Stimulated activated CD4-positive, alpha-beta T cell treated with anti-CD3 and anti-CD28 coated beads, Interleukin-4, amount 100 ng/mL, for 24 hours (primary cell): Measurements from ENCODE around the gene SNX8.

Experiments
- DNase-seq: peaks from one replicate; pipeline ENCODE4 v3.0.0-alpha.2; 2020

Gene SNX8

GRCh38 chr7:2219136-2219535 is 95.1 kb downstream of the SNX8 start:
- no peak for DNase-seq

GRCh38 chr7:2218444-2218785 is 95.8 kb downstream of the SNX8 start:
- no peak for DNase-seq

GRCh38 chr7:2217716-2218443 is 96.4 kb downstream of the SNX8 start:
- no peak for DNase-seq

GRCh38 chr7:2217206-2217605 is 97.0 kb downstream of the SNX8 start:
- no peak for DNase-seq

- no peak for DNase-seq
Measured at GRCh38 chr7:2215851-2216250, 98.4 kb downstream of the SNX8 start.

GRCh38 chr7:2214636-2215035 is 99.6 kb downstream of the SNX8 start:
- DNase-seq: no peak

GRCh38 chr7:2213551-2214215 is 100.6 kb downstream of the SNX8 start:
- no peak for DNase-seq

GRCh38 chr7:2212906-2213305 is 101.3 kb downstream of the SNX8 start:
- DNase-seq: no peak

GRCh38 chr7:2211926-2212325 is 102.3 kb downstream of the SNX8 start:
- no peak for DNase-seq

- DNase-seq: no peak
Measured at GRCh38 chr7:2211259-2211880, 102.9 kb downstream of the SNX8 start.

- no peak for DNase-seq
Measured at GRCh38 chr7:2210551-2211258, 103.5 kb downstream of the SNX8 start.

- no peak for DNase-seq
Measured at GRCh38 chr7:2209961-2210323, 104.3 kb downstream of the SNX8 start.

GRCh38 chr7:2209146-2209960 is 104.9 kb downstream of the SNX8 start:
- DNase-seq: peak; percentile 36

GRCh38 chr7:2208712-2209111 is 105.5 kb downstream of the SNX8 start:
- DNase-seq: no peak

GRCh38 chr7:2205036-2205780 is 109.0 kb downstream of the SNX8 start:
- DNase-seq: no peak

GRCh38 chr7:2204446-2204845 is 109.8 kb downstream of the SNX8 start:
- no peak for DNase-seq

- no peak for DNase-seq
Measured at GRCh38 chr7:2203766-2204300, 110.4 kb downstream of the SNX8 start.

GRCh38 chr7:2202901-2203765 is 111.1 kb downstream of the SNX8 start:
- no peak for DNase-seq

- DNase-seq: no peak
Measured at GRCh38 chr7:2202361-2202761, 111.9 kb downstream of the SNX8 start.
